A673 (cell line): Measurements from ENCODE around the gene RORC. TPM values are rescaled to one million over a fixed set of nuclear protein-coding genes. Genes with fewer than 3 reads are reported as not detected.

Source experiments
- BruUV-seq: library from RNA; stranded (reverse); fragments of 400-500 nt; replicated peaks from 2 replicates; lab custom pipeline; 2021; lab: Mats Ljungman, UMichigan
- CTCF ChIA-PET: fragments of 300-600 bp; sonication (Branson Sonifier 250); formaldehyde crosslinking; loops from one replicate; lab custom pipeline; 2022; ENCODE audit warnings: antibody characterized with exemption; lab: Charles Lee
- POLR2A ChIA-PET: fragments of 300-600 bp; sonication (Branson Sonifier 250); formaldehyde crosslinking; loops from one replicate; lab custom pipeline; 2022; ENCODE audit warnings: antibody characterized with exemption; ENCODE audit not compliant: low non-redundant PET; lab: Charles Lee
- DNase-seq: peaks from one replicate; pipeline ENCODE4 v3.0.0-alpha.2; 2015; ENCODE audit warnings: low spot score
- H3K27ac ChIP-seq: fragments of 200-600 bp; sonication (generic); 2 replicates; pipeline ENCODE4 v1.5.1; 2016; ENCODE audit warnings: mixed run types, low read depth, mild to moderate bottlenecking, mixed read lengths, antibody characterized with exemption, low read length; ENCODE audit not compliant: poor library complexity, severe bottlenecking
- H3K27me3 ChIP-seq: fragments of 200-600 bp; sonication (generic); replicated peaks from 2 replicates; pipeline ENCODE4 v1.6.1; 2017; ENCODE audit warnings: mixed run types, low read depth, mild to moderate bottlenecking, mixed read lengths, antibody characterized with exemption, low read length; ENCODE audit not compliant: insufficient read depth, poor library complexity
- H3K36me3 ChIP-seq: fragments of 200-600 bp; sonication (generic); 2 replicates; pipeline ENCODE4 v1.6.1; 2016; ENCODE audit warnings: mixed run types, mild to moderate bottlenecking, mixed read lengths, antibody characterized with exemption, low read length; ENCODE audit not compliant: insufficient read depth, poor library complexity, severe bottlenecking
- H3K4me1 ChIP-seq: fragments of 200-600 bp; sonication (generic); 2 replicates; pipeline ENCODE4 v1.6.1; 2017; ENCODE audit warnings: mixed run types, mild to moderate bottlenecking, mixed read lengths, antibody characterized with exemption, low read length; ENCODE audit not compliant: insufficient read depth, poor library complexity, severe bottlenecking
- H3K4me3 ChIP-seq: fragments of 200-600 bp; sonication (generic); 2 replicates; pipeline ENCODE4 v1.5.1; 2016; ENCODE audit warnings: low read depth, mixed run types, mild to moderate bottlenecking, mixed read lengths, low read length; ENCODE audit not compliant: poor library complexity, severe bottlenecking
- H3K9me3 ChIP-seq: fragments of 200-600 bp; sonication (generic); 2 replicates; pipeline ENCODE4 v1.6.1; 2016; ENCODE audit warnings: mixed run types, low read depth, mild to moderate bottlenecking, mixed read lengths, antibody characterized with exemption, low read length; ENCODE audit not compliant: poor library complexity, severe bottlenecking
- CTCF ChIP-seq: fragments of 300-800, 200-600 bp; sonication (generic); conservative IDR thresholded peaks from 2 replicates; pipeline ENCODE4 v1.5.1; 2017; ENCODE audit warnings: low read depth, mild to moderate bottlenecking, antibody characterized with exemption, low read length, moderate library complexity, mixed read lengths
- EZH2 ChIP-seq: fragments of 200-600 bp; sonication (generic); IDR thresholded peaks from 2 replicates; pipeline ENCODE4 v1.6.1; 2017; ENCODE audit warnings: borderline replicate concordance, low read depth, mild to moderate bottlenecking, mixed read lengths, antibody characterized with exemption, low read length; ENCODE audit not compliant: poor library complexity, severe bottlenecking
- intact Hi-C: fragments of 100-400 bp; cut with micrococcal nuclease; formaldehyde crosslinking; loops from one replicate; pipeline ENCODE4 v1.10.0; 2022; ENCODE audit not compliant: unreplicated experiment
- total RNA-seq: library from RNA; stranded (reverse); gene quantifications from 2 replicates; pipeline ENCODE4 v1.2.3, GENCODE V29; 2021

The RORC gene
- total RNA-seq, 1 experiment from 2014 or later, result not detected

DNA sequence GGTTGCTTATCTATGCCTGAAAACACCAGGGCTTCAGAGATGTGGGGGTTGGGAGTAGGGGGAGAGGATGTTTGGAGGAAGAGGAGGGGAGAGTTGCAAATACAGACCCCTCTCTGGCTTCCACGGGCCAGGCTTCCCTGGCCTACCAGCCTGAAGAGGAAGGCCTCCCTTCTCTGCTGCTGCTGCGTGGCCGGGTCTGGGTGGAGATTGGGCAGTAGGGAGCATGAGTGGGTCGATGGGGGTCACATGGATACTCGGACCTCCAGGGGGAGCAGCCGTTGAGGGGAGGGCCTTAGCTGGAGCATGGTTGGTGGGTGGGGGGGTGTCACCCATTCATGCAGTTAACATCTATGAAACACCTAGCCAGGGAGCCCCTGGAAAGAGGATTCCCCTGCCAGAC lies 1.5 kb downstream of the RORC start:
- no peaks in the 10 kb centered on the region for H3K9me3 ChIP-seq
- TF ChIP-seq CTCF (no peak), EZH2 (no peak)
- H3K4me1 ChIP-seq, result no peaks in the 10 kb centered on the region
- H3K27me3 ChIP-seq, result no peaks in the 10 kb centered on the region
- no peak overlapping the region for H3K4me3 ChIP-seq
- H3K27ac ChIP-seq, result no peak overlapping the region
- DNase-seq, result no peak
- no TSS peak for BruUV-seq
- ChIA-PET POLR2A (no interaction called here), CTCF (no interaction called here)
- no peaks in the 10 kb centered on the region for H3K36me3 ChIP-seq
- intact Hi-C loops, result no loop called here

DNA sequence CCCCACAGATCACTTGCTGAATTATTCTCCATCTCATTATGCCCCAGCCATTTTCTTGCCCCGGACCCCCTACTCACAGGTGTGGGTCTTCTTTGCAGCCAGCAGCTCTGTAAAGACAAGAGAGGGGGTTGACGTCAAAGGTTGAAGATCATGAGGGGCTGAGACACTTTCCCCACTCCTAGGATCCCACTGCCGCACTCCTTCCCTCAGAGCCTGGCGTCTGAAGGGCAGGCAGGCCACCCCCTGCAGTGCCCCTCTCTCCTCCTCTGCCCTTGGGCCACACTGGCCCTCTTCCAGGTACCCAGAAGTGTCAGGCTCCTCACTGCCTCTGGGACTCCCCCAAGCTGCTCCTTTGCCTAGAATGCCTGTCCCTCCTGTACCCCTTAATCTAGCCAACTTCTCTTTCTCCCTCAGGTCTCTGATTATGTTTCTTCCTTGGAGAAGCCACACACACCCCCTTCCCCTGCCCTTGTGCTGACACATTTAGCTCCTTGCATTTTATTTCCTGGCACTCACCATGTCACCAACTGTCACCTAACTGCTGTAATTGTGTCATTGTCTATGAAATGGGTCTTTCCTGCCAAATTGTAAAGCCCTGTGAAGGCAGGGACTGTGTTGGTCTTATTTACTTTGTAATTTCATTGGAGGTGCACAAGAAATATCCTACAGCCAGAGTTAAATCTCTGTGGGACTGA lies 2.1 kb downstream of the RORC start:
- no peak overlapping the region for H3K4me3 ChIP-seq
- no peaks in the 10 kb centered on the region for H3K36me3 ChIP-seq
- POLR2A ChIA-PET, result no interaction called here
- no peak for DNase-seq
- CTCF ChIA-PET, result no interaction called here
- no peaks in the 10 kb centered on the region for H3K27me3 ChIP-seq
- intact Hi-C loops, result no loop called here
- H3K9me3 ChIP-seq, result no peaks in the 10 kb centered on the region
- BruUV-seq, result no TSS peak
- no peaks in the 10 kb centered on the region for H3K4me1 ChIP-seq
- H3K27ac ChIP-seq, result no peak overlapping the region
- TF ChIP-seq EZH2, result no peak
- no peak for TF ChIP-seq CTCF

DNA sequence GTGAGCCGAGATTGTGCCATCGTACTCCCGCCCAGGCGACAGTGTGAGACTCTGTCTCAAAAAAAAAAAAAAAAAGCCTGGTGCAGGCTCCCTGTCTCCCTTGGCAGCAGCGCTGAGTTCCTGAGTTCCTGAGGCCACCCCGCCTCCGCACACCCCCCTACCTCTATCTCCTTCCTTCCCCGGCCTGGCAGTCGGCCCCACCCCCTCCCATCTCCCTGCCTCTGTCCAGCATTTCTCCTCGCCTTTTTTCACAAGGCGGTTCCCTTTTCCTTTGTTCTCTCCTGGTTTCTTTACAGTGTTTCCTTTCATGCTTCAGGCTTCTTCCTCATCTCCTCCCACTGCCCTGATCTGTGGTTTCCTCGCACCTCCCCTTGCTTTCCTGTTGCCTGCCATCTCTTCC lies 2.7 kb downstream of the RORC start:
- BruUV-seq, result no TSS peak
- CTCF ChIA-PET, result no interaction called here

More for the DNA sequence above, 2.7 kb downstream of the RORC start:
- no peaks in the 10 kb centered on the region for H3K9me3 ChIP-seq
- no peak overlapping the region for H3K27ac ChIP-seq
- no peaks in the 10 kb centered on the region for H3K4me1 ChIP-seq
- POLR2A ChIA-PET, result no interaction called here
- intact Hi-C loops, result no loop called here
- no peaks in the 10 kb centered on the region for H3K36me3 ChIP-seq
- DNase-seq, result peak; percentile 58
- H3K27me3 ChIP-seq, result no peaks in the 10 kb centered on the region
- TF ChIP-seq CTCF (no peak), EZH2 (no peak)
- H3K4me3 ChIP-seq, result no peak overlapping the region
